GM12874 (cell line): ENCODE measurements around the gene MRPL58.

Source experiments
- TF ChIP-seq, protein P1 (sequence below): IDR thresholded peaks from 2 replicates; pipeline ENCODE4 v1.5.1; 2011; ENCODE audit warnings: low read depth, mild to moderate bottlenecking, control low read depth, low read length, moderate library complexity; ENCODE audit not compliant: insufficient read depth

MRPL58 gene

DNA sequence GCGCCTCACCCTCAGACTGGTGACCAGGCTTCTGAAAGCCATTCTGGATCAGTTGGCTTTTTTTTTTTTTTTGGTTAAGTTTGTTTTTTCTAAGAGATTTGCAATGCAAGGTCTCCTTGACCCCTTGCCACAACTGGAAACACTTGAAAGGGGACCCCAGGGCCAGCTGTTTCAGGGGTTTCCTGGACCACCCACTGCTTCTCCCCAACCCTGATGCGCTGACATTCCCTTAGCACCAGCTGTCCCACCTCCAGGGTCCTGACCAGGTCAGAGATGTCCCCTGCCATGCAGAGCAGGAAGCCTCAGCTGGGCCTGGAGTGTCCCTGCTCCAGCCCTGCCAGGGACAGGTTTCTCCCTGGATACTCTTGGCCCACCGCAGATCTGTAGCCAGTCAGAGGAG is 8.1 kb upstream of the MRPL58 start:
- TF ChIP-seq, protein P1, sequence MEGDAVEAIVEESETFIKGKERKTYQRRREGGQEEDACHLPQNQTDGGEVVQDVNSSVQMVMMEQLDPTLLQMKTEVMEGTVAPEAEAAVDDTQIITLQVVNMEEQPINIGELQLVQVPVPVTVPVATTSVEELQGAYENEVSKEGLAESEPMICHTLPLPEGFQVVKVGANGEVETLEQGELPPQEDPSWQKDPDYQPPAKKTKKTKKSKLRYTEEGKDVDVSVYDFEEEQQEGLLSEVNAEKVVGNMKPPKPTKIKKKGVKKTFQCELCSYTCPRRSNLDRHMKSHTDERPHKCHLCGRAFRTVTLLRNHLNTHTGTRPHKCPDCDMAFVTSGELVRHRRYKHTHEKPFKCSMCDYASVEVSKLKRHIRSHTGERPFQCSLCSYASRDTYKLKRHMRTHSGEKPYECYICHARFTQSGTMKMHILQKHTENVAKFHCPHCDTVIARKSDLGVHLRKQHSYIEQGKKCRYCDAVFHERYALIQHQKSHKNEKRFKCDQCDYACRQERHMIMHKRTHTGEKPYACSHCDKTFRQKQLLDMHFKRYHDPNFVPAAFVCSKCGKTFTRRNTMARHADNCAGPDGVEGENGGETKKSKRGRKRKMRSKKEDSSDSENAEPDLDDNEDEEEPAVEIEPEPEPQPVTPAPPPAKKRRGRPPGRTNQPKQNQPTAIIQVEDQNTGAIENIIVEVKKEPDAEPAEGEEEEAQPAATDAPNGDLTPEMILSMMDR: no peak

DNA sequence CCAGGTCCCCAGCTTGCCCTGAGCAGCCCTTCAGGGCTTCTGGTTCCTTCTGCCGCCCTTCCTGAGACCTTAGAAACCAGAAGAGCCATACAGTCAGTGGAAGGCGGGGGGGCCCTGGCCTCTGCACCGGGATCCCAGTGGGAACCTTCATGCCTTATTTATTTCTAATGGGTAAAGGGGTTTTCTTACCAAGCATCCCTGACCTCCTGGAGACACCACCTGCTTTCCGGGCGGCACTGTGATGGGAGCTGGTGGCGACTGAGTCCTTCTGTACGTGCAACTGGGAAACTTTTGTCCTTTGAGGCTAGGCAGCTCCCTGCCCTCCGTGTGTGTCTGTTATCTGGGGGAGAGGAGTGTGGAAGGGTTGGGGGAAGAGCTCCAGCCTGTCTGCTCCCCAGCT is 7.2 kb upstream of the MRPL58 start:
- TF ChIP-seq, protein P1: no peak

DNA sequence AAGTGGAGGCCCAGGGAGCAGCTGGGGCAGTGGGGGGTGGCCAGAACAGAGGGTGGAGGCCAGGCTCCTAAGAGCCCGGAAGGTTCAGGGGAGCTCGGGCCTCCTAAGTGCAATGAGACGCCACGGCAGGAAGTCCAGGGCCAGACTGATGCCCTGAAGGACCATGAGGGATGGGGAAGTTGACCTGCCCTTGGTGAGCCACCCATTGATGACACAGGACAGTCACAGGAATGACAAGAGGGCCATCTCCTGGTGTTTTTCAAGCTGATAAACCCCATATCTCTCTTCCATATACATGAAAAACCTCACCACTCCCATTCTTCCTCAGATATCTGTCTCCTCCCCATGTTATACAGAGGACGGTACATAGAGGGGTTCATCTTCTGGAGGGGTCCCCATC is 5.8 kb upstream of the MRPL58 start:
- TF ChIP-seq, protein P1: no peak

DNA sequence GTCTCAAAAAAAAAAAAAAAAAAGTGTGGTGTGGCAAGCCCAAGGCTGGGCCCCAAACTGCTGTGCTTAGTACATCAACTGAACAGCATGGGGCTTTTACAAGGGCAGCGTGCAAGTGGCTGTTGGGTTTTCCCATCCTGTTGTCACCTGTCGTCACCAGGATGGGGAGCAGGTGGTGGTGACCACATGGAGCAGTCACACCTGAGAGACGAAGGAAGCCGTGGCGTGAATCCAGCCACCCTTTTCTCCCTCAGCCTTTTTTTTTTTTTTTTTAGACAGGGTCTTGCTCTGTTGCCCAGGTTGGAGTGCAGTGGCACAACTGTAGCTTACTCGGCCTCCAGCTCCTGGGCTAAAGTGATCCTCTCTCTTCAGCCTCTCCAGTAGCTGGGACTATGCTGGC is 4.1 kb upstream of the MRPL58 start:
- TF ChIP-seq, protein P1: no peak

DNA sequence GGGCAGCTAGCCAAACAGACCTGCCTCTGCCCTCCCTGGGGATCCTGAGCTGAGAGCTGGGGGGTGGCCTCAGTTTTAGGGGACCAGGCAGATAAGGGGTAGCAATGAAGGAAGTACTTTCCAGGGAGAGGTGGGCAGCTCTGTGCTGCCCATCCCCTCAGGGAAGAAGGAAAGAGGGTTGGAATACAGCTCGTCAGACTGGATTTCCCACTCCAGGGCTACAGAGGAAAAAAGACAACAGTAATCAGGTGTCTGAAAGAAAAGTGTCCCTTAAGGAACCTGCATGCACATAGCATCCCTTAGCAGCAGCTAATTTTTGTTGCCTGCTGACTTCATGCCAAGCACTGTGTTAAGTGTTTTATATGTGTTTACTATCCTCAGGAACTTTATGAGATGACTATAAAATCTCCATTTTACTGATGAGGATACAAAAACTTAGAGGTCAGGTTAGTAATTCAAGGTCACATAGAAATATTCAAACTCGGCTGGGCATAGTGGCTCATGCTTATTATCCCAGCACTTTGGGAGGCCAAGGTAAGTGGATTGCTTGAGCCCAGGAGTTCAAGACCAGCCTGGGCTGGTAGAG is 3.2 kb upstream of the MRPL58 start:
- TF ChIP-seq, protein P1: no peak

DNA sequence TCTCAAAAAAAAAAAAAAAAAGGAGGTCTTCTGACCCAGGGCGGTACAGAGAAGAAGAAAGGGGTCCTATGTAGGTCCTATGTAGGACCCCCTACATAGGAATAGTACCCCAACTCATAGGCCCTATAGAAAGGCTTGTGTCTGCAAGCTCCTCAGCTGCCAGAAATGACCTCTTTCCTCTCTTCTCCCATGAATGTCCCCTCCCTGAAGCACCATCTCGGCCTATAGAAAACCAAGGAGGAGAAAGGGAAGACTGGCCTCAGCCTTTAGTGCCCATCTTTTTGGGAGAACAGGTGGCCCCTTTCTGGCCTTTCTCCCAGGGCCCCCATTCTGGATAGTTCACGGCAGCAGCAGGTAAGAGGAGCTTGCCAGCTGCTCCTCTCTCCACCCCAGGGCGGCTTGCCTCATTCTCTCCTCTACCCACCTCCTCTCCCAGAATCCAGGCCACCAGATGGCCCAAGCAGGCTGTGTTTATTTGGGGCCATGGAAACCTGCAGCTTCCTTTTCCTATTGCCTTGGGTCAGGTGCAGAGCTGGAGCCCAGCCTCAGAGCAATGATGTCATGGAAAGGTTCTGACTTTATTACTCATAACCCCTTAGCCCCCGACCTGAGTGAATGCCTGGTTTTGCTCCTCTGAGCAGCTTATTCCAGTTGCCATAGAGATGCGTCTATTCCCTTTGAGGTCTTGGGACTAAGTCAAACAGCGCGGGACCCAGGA is 1.6 kb upstream of the MRPL58 start:
- TF ChIP-seq, protein P1: no peak

DNA sequence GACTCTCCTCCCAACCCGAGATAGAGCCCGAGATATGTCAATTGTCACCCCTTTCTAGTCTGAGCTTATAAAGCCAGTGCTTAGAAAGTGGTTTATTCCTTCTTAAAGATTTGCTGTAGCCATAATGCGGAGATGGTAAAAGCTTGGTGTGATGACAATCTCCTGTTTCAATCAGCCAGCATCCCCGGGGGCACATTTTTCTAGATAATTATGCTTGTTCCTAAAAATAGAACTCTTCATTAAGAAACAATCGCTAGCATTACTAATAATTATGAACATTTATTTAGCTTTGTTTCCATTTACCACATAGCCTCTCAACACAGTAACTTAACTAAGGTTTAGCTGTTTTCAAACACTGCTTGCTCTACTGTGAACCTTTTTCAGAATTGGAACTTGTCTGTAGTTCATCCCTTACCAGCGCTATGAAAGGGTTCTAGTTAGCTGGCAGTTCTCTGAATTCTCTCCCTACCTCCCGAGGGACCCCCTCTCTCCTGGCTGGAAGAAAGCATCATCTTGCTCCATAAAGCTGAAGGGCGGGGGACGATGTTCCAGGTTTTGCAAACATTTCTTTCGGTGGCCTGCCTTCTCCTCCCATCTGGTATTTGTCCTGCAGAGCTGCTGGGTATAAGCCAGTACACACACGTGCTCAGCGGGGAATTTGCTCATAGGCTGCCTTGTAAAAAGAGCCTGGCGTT is 922 bp upstream of the MRPL58 start:
- TF ChIP-seq, protein P1: no peak
